A549 (cell line): Measurements from ENCODE around the gene MYBPC1. TPM values are rescaled to one million over a fixed set of nuclear protein-coding genes. Genes with fewer than 3 reads are reported as not detected.

ENCODE experiments used
- ATAC-seq, 2 experiments: fragments of 200-7000 bp in 1 of 2; fragments of >200 bp in 1 of 2; cut with Nextera tagmentation in 1 of 2; cut with Tn5 transposase in 1 of 2; 3 replicates each; pipeline versions ENCODE4 v1.8.0 to v1.9.1; 2018 to 2020; ENCODE audit warnings: mild to moderate bottlenecking in 1 of 2, moderate library complexity in 1 of 2
- CTCF ChIA-PET: fragments of 300-600 bp; sonication (Branson Sonifier 250); formaldehyde crosslinking; extraction: SDS; loops from one replicate; lab custom pipeline; 2021; ENCODE audit warnings: antibody characterized with exemption, inconsistent platforms; lab: Yijun Ruan, JAX
- POLR2A ChIA-PET: fragments of 350-600 bp; formaldehyde crosslinking; extraction: SDS; loops from one replicate; lab custom pipeline; 2021; ENCODE audit warnings: antibody characterized with exemption, inconsistent platforms; lab: Yijun Ruan, JAX
- DNase-seq, 2 experiments: peaks; one replicate each; pipeline versions ENCODE4 v3.0.0 to v3.0.0-alpha.2; 2011 to 2016; ENCODE audit warnings: low read depth in 1 of 2, low spot score in 1 of 2
- FAIRE-seq: peaks from 2 replicates; lab custom pipeline; 2011; peaks lifted over from hg19 to GRCh38; lab: Jason Lieb, UNC
- H3K27ac ChIP-seq, 2 experiments: fragments of >200 bp; sonication (Bioruptor Twin); formaldehyde crosslinking; 3 replicates each; pipeline ENCODE4 v1.5.1; 2016 to 2017
- H3K4me1 ChIP-seq: fragments of >200 bp; sonication (Bioruptor Twin); formaldehyde crosslinking; 3 replicates; pipeline ENCODE4 v1.6.1; 2016
- H3K4me2 ChIP-seq: fragments of >200 bp; sonication (Bioruptor Twin); formaldehyde crosslinking; 3 replicates; pipeline ENCODE4 v1.6.1; 2016
- H3K4me3 ChIP-seq: fragments of >200 bp; sonication (Bioruptor Twin); formaldehyde crosslinking; 3 replicates; pipeline ENCODE4 v1.5.1; 2016
- H3K9me3 ChIP-seq: fragments of >200 bp; sonication (Bioruptor Twin); formaldehyde crosslinking; 3 replicates; pipeline ENCODE4 v1.6.1; 2016
- BHLHE40 ChIP-seq: IDR thresholded peaks from 2 replicates; pipeline ENCODE4 v1.6.1; 2012; ENCODE audit warnings: low read depth, low read length, inconsistent platforms
- CBX8 ChIP-seq: fragments of 200-600 bp; sonication (generic); IDR thresholded peaks from 2 replicates; pipeline ENCODE4 v1.6.1; 2016
- CHD4 ChIP-seq: fragments of 200-600 bp; sonication (generic); IDR thresholded peaks from 2 replicates; pipeline ENCODE4 v1.6.1; 2016; ENCODE audit warnings: antibody characterized with exemption, mild to moderate bottlenecking, borderline replicate concordance
- FOSL2 ChIP-seq, 2 experiments: fragments of 450-650 bp in 1 of 2; fragments of >200 bp in 1 of 2; sonication (Bioruptor Twin) in 1 of 2; formaldehyde crosslinking; IDR thresholded peaks; 2 replicates each; pipeline versions ENCODE4 v1.5.0 to v1.6.1; 2016 to 2020; ENCODE audit warnings: mild to moderate bottlenecking in 1 of 2, moderate library complexity in 1 of 2
- HOXA7 ChIP-seq: fragments of 250-450 bp; sonication (Bioruptor Pico); IDR thresholded peaks from 2 replicates; pipeline ENCODE4 v1.5.0; 2020; ENCODE audit warnings: mild to moderate bottlenecking, moderate library complexity
- HOXB13 ChIP-seq: fragments of 250-450 bp; sonication (Bioruptor Pico); IDR thresholded peaks from 2 replicates; pipeline ENCODE4 v1.5.0; 2020; ENCODE audit warnings: low read depth, mild to moderate bottlenecking, moderate library complexity
- JUN ChIP-seq, 2 experiments: fragments of >200 bp; sonication (Bioruptor Twin); formaldehyde crosslinking; IDR thresholded peaks; 2 replicates in 1 of 2; 3 replicates in 1 of 2; pipeline ENCODE4 v1.6.1; 2016 to 2017
- KDM5A ChIP-seq: fragments of 200-600 bp; sonication (generic); IDR thresholded peaks from 2 replicates; pipeline ENCODE4 v1.6.1; 2016; ENCODE audit warnings: antibody characterized with exemption, mild to moderate bottlenecking
- MAFK ChIP-seq: fragments of 450-650 bp; IDR thresholded peaks from 2 replicates; pipeline ENCODE4 v1.6.1; 2014; ENCODE audit not compliant: partially characterized antibody
- MYC ChIP-seq: IDR thresholded peaks from 2 replicates; pipeline ENCODE4 v1.6.1; 2012; ENCODE audit warnings: mild to moderate bottlenecking, inconsistent platforms, low read length, improper control_type of control experiment, borderline replicate concordance
- NFE2L2 ChIP-seq: fragments of 150-350 bp; conservative IDR thresholded peaks from 2 replicates; pipeline ENCODE4 v1.6.1; 2014; ENCODE audit warnings: low read length
- NR3C1 ChIP-seq: fragments of >200 bp; sonication (Bioruptor Twin); formaldehyde crosslinking; IDR thresholded peaks from 3 replicates; pipeline ENCODE4 v1.6.1; 2017
- RAD21 ChIP-seq, 2 experiments: fragments of >200 bp in 1 of 2; sonication (Bioruptor Twin) in 1 of 2; formaldehyde crosslinking in 1 of 2; IDR thresholded peaks in 1 of 2; conservative IDR thresholded peaks in 1 of 2; 2 replicates in 1 of 2; 3 replicates in 1 of 2; pipeline ENCODE4 v1.6.1; 2012 to 2018; ENCODE audit warnings: inconsistent platforms in 1 of 2
- RCOR1 ChIP-seq: fragments of 150-350 bp; IDR thresholded peaks from 2 replicates; pipeline ENCODE4 v1.6.1; 2014; ENCODE audit warnings: antibody characterized with exemption, low read length, low read depth
- RNF2 ChIP-seq: fragments of 200-600 bp; sonication (generic); IDR thresholded peaks from 2 replicates; pipeline ENCODE4 v1.6.1; 2016; ENCODE audit warnings: low read depth, mild to moderate bottlenecking, antibody characterized with exemption, moderate library complexity, borderline replicate concordance
- SMC3 ChIP-seq: fragments of >200 bp; sonication (Bioruptor Twin); formaldehyde crosslinking; IDR thresholded peaks from 3 replicates; pipeline ENCODE4 v1.6.1; 2018; ENCODE audit warnings: inconsistent platforms
- ZFP36 ChIP-seq: fragments of 450-650 bp; IDR thresholded peaks from 2 replicates; pipeline ENCODE4 v1.6.1; 2014; ENCODE audit warnings: borderline replicate concordance; ENCODE audit not compliant: partially characterized antibody
- ZNF302 ChIP-seq: fragments of 250-450 bp; sonication (Bioruptor Pico); IDR thresholded peaks from 2 replicates; pipeline ENCODE4 v1.9.0; 2021; ENCODE audit warnings: inconsistent platforms, mild to moderate bottlenecking, moderate library complexity
- WGBS: methylation state at CpG from one replicate; pipeline ENCODE4 v1.1.6; 2017; ENCODE audit errors: missing lambda C conversion rate; 5-methylcytosine and 5-hydroxymethylcytosine counted together
- polyA plus RNA-seq, 4 experiments: library from polyadenylated mRNA; depleted of rRNA in 3 of 4; stranded (reverse); fragments of >200 nt; fragmentation: RNase III in 1 of 4; extraction: RNeasy Plus Mini Kit Qiagen cat#74134 plus additional on column Dnase treatment in 1 of 4; gene quantifications; 2 replicates in 3 of 4; 3 replicates in 1 of 4; pipeline ENCODE4 v1.2.3, GENCODE V29; 2011 to 2017
- TF ChIP-seq, protein P1 (sequence below): fragments of 250-450 bp; sonication (Bioruptor Pico); IDR thresholded peaks from 2 replicates; pipeline ENCODE4 v1.5.0; 2021; ENCODE audit warnings: mild to moderate bottlenecking, moderate library complexity, borderline replicate concordance
- TF ChIP-seq, protein P2 (sequence below): IDR thresholded peaks from 2 replicates; pipeline ENCODE4 v1.6.1; 2012
- TF ChIP-seq, protein P3 (sequence below): IDR thresholded peaks from 2 replicates; pipeline ENCODE4 v1.6.1; 2012
- TF ChIP-seq, protein P4 (sequence below): fragments of 150-350 bp; IDR thresholded peaks from 2 replicates; pipeline ENCODE4 v1.6.1; 2014; ENCODE audit warnings: low read depth, mild to moderate bottlenecking, low read length
- TF ChIP-seq, protein P5 (sequence below): fragments of >200 bp; sonication (Bioruptor Twin); formaldehyde crosslinking; IDR thresholded peaks from 3 replicates; pipeline ENCODE4 v1.6.1; 2016

Gene MYBPC1
- polyA plus RNA-seq, 2 of the 4 experiments (the other 2 are of a cell fraction): not detected

DNA sequence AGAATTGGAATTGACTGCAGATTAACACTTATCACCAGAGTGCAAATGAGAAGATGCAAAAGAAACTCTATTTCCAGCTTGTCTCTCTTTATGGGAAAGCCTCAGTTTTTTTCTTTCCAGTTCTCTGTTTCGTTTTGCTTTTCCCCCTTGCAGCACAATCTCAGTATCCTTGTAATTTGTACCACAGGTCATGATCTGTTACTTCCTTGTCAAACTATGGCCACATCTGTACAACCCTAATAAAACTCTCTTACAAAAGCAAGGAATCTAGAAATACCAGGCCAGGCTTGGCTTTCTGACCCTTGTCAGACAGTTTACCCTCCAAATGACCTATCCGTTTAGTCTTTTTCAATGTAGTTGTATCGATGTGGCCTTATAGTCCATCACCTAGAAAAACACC lies 33.9 kb downstream of the MYBPC1 start:
- ATAC-seq (no peak), FAIRE-seq (no peak), DNase-seq (no peak)
- H3K4me1 ChIP-seq: no peaks in the 10 kb centered on the region
- H3K9me3 ChIP-seq: no peaks in the 10 kb centered on the region
- ChIA-PET POLR2A (no interaction called here), CTCF (no interaction called here)
- TF ChIP-seq RAD21 (conservative IDR thresholded peaks at IDR 0.05 in 1 of 2, IDR thresholded peaks at IDR 0.05 in 1 of 2): no peak
- TF ChIP-seq NR3C1: no peak
- TF ChIP-seq ZNF302 (CRISPR knock-in tag): no peak
- TF ChIP-seq, protein P1, sequence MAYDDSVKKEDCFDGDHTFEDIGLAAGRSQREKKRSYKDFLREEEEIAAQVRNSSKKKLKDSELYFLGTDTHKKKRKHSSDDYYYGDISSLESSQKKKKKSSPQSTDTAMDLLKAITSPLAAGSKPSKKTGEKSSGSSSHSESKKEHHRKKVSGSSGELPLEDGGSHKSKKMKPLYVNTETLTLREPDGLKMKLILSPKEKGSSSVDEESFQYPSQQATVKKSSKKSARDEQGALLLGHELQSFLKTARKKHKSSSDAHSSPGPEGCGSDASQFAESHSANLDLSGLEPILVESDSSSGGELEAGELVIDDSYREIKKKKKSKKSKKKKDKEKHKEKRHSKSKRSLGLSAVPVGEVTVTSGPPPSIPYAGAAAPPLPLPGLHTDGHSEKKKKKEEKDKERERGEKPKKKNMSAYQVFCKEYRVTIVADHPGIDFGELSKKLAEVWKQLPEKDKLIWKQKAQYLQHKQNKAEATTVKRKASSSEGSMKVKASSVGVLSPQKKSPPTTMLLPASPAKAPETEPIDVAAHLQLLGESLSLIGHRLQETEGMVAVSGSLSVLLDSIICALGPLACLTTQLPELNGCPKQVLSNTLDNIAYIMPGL: no peak
- TF ChIP-seq HOXB13 (CRISPR knock-in tag): no peak
- TF ChIP-seq RNF2: no peak
- no peak overlapping the region for H3K27ac ChIP-seq
- no peak overlapping the region for H3K4me3 ChIP-seq
- WGBS: 57% methylated on average over 3 of the region's 3 CpGs
- H3K4me2 ChIP-seq: no peak overlapping the region

DNA sequence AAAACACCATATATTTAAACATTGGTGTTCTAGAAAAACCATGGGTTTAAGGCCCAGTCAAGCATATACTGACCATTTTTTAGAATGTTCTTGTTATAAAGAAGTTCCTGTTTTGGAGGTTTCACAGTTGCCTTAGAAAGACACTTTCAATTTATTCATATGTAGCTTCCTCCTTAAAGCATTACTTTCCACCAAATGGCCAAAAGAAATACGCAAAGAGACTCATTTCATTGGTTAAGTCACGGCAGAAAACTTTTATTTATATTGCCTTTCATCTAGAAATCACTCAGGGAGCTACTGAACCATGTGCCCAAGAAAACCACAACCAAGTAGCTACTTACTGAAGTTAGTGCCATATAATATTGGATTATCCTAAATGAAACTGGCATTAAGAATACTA lies 40.0 kb downstream of the MYBPC1 start:
- ChIA-PET POLR2A (no interaction called here), CTCF (no interaction called here)
- H3K27ac ChIP-seq: no peak overlapping the region
- 69% methylated on average over 2 of the region's 2 CpGs for WGBS
- TF ChIP-seq MAFK: no peak
- no peak for TF ChIP-seq CHD4
- TF ChIP-seq FOSL2 (IDR thresholded peaks at IDR 0.05): no peak
- TF ChIP-seq FOSL2 (CRISPR knock-in tag; IDR thresholded peaks at IDR 0.05): no peak
- TF ChIP-seq HOXA7 (CRISPR knock-in tag): no peak
- TF ChIP-seq MYC: no peak
- TF ChIP-seq CBX8: no peak
- TF ChIP-seq SMC3: no peak
- TF ChIP-seq HOXB13 (CRISPR knock-in tag): no peak
- TF ChIP-seq, protein P2, sequence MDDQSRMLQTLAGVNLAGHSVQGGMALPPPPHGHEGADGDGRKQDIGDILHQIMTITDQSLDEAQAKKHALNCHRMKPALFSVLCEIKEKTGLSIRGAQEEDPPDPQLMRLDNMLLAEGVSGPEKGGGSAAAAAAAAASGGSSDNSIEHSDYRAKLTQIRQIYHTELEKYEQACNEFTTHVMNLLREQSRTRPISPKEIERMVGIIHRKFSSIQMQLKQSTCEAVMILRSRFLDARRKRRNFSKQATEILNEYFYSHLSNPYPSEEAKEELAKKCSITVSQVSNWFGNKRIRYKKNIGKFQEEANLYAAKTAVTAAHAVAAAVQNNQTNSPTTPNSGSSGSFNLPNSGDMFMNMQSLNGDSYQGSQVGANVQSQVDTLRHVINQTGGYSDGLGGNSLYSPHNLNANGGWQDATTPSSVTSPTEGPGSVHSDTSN: no peak
- no peak for TF ChIP-seq JUN (IDR thresholded peaks at IDR 0.05)
- TF ChIP-seq, protein P3, sequence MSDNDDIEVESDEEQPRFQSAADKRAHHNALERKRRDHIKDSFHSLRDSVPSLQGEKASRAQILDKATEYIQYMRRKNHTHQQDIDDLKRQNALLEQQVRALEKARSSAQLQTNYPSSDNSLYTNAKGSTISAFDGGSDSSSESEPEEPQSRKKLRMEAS: no peak
- TF ChIP-seq RCOR1: no peak
- no peak for TF ChIP-seq NFE2L2
- no peak for TF ChIP-seq BHLHE40
- TF ChIP-seq, protein P4, sequence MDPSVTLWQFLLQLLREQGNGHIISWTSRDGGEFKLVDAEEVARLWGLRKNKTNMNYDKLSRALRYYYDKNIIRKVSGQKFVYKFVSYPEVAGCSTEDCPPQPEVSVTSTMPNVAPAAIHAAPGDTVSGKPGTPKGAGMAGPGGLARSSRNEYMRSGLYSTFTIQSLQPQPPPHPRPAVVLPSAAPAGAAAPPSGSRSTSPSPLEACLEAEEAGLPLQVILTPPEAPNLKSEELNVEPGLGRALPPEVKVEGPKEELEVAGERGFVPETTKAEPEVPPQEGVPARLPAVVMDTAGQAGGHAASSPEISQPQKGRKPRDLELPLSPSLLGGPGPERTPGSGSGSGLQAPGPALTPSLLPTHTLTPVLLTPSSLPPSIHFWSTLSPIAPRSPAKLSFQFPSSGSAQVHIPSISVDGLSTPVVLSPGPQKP: no peak
- TF ChIP-seq, protein P5, sequence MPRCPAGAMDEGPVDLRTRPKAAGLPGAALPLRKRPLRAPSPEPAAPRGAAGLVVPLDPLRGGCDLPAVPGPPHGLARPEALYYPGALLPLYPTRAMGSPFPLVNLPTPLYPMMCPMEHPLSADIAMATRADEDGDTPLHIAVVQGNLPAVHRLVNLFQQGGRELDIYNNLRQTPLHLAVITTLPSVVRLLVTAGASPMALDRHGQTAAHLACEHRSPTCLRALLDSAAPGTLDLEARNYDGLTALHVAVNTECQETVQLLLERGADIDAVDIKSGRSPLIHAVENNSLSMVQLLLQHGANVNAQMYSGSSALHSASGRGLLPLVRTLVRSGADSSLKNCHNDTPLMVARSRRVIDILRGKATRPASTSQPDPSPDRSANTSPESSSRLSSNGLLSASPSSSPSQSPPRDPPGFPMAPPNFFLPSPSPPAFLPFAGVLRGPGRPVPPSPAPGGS: no peak
- no peak for TF ChIP-seq ZFP36
- no peak for TF ChIP-seq KDM5A
- no peak for DNase-seq
- ATAC-seq: no peak
- H3K4me1 ChIP-seq: no peaks in the 10 kb centered on the region
- no peaks in the 10 kb centered on the region for H3K9me3 ChIP-seq
- H3K4me3 ChIP-seq: no peak overlapping the region
- H3K4me2 ChIP-seq: no peak overlapping the region
- FAIRE-seq: peak; percentile 13
